IMR-90 (cell line): Measurements from ENCODE around the gene GCNT2. TPM values are rescaled to one million over a fixed set of nuclear protein-coding genes. Genes with fewer than 3 reads are reported as not detected.
"Not testable (repeated sequence)": the region's sequence is repeated elsewhere in the genome, so short reads cannot be mapped to it uniquely, and the experiment has no call there.

Experiments
- ATAC-seq: fragments of 200-7000 bp; cut with Tn5 transposase; 2 replicates; pipeline ENCODE4 v1.9.1; 2020; ENCODE audit warnings: low read depth, mild to moderate bottlenecking, moderate library complexity
- BruUV-seq: library from RNA; stranded (reverse); fragments of 400-500 nt; replicated peaks from 2 replicates; lab custom pipeline; 2021; lab: Mats Ljungman, UMichigan
- CTCF ChIA-PET: fragments of 300-600 bp; formaldehyde crosslinking; extraction: SDS; loops from one replicate; lab custom pipeline; 2021; ENCODE audit warnings: antibody characterized with exemption; lab: Yijun Ruan, JAX
- POLR2A ChIA-PET: fragments of 300-600 bp; sonication (Branson Sonifier 250); formaldehyde crosslinking; loops from one replicate; lab custom pipeline; 2022; ENCODE audit warnings: antibody characterized with exemption; ENCODE audit not compliant: unreplicated experiment; lab: Charles Lee
- DNase-seq: peaks from one replicate; pipeline ENCODE4 v3.0.0; 2013
- H2AFZ ChIP-seq: replicated peaks from 2 replicates; pipeline ENCODE3; 2013; ENCODE audit warnings: low read length, mild to moderate bottlenecking; ENCODE audit not compliant: poor library complexity
- H2AK5ac ChIP-seq: 2 replicates; pipeline ENCODE4 v1.6.1; 2013; ENCODE audit warnings: low read depth, low read length, inconsistent platforms
- H2AK9ac ChIP-seq: replicated peaks from 2 replicates; pipeline ENCODE3; 2013; ENCODE audit warnings: mild to moderate bottlenecking, low read depth, low read length, moderate library complexity; ENCODE audit not compliant: poor library complexity
- H2BK120ac ChIP-seq: 2 replicates; pipeline ENCODE4 v1.6.1; 2013; ENCODE audit warnings: low read depth, low read length, inconsistent platforms
- H2BK15ac ChIP-seq: 3 replicates; pipeline ENCODE4 v1.6.1; 2013; ENCODE audit warnings: low read depth, low read length, inconsistent platforms
- H2BK20ac ChIP-seq: 2 replicates; pipeline ENCODE4 v1.6.1; 2013; ENCODE audit warnings: low read depth, mild to moderate bottlenecking, inconsistent platforms, low read length, moderate library complexity
- H2BK5ac ChIP-seq: 2 replicates; pipeline ENCODE4 v1.6.1; 2013; ENCODE audit warnings: mild to moderate bottlenecking, low read depth, low read length, inconsistent platforms; ENCODE audit not compliant: poor library complexity, severe bottlenecking
- H3K14ac ChIP-seq: replicated peaks from 2 replicates; pipeline ENCODE4 v1.6.1; 2013; ENCODE audit warnings: low read depth, low read length, inconsistent platforms
- H3K18ac ChIP-seq: 2 replicates; pipeline ENCODE4 v1.6.1; 2013; ENCODE audit warnings: low read depth, low read length, control low read depth
- H3K23ac ChIP-seq: 2 replicates; pipeline ENCODE4 v1.6.1; 2013; ENCODE audit warnings: low read depth, low read length, inconsistent platforms
- H3K27ac ChIP-seq: 2 replicates; pipeline ENCODE4 v1.5.1; 2013; ENCODE audit warnings: mild to moderate bottlenecking, control low read depth, low read length; ENCODE audit not compliant: insufficient read depth
- H3K27me3 ChIP-seq: 2 replicates; pipeline ENCODE4 v1.6.1; 2013; ENCODE audit warnings: low read length; ENCODE audit not compliant: control insufficient read depth, insufficient read depth
- H3K36me3 ChIP-seq: 2 replicates; pipeline ENCODE4 v1.6.1; 2013; ENCODE audit warnings: low read length, mixed read lengths; ENCODE audit not compliant: control insufficient read depth, insufficient read depth
- H3K4ac ChIP-seq: 2 replicates; pipeline ENCODE4 v1.6.1; 2013; ENCODE audit warnings: low read depth, low read length, inconsistent platforms
- H3K4me1 ChIP-seq: 2 replicates; pipeline ENCODE4 v1.6.1; 2013; ENCODE audit warnings: low read length, mixed read lengths; ENCODE audit not compliant: control insufficient read depth, insufficient read depth
- H3K4me2 ChIP-seq: 2 replicates; pipeline ENCODE4 v1.6.1; 2013; ENCODE audit warnings: low read depth, mild to moderate bottlenecking, control low read depth, low read length, moderate library complexity
- H3K4me3 ChIP-seq: 2 replicates; pipeline ENCODE4 v1.5.1; 2013; ENCODE audit warnings: low read depth, mild to moderate bottlenecking, control low read depth, low read length, moderate library complexity; ENCODE audit not compliant: insufficient read depth
- H3K56ac ChIP-seq: 2 replicates; pipeline ENCODE4 v1.6.1; 2013; ENCODE audit warnings: low read length, inconsistent platforms; ENCODE audit not compliant: insufficient read depth; ENCODE audit errors: extremely low read depth
- H3K79me1 ChIP-seq, 2 experiments: 2 replicates each; pipeline ENCODE4 v1.6.1; 2013; ENCODE audit warnings: low read length in 2 of 2, inconsistent platforms in 1 of 2, low read depth in 1 of 2
- H3K9ac ChIP-seq: 2 replicates; pipeline ENCODE4 v1.6.1; 2013; ENCODE audit warnings: low read depth, low read length, control low read depth
- H3K9me1 ChIP-seq: 2 replicates; pipeline ENCODE4 v1.6.1; 2013; ENCODE audit warnings: low read length, inconsistent platforms; ENCODE audit not compliant: insufficient read depth
- H3K9me3 ChIP-seq: 2 replicates; pipeline ENCODE4 v1.6.1; 2013; ENCODE audit warnings: low read length; ENCODE audit not compliant: control insufficient read depth, insufficient read depth
- H4K20me1 ChIP-seq: 2 replicates; pipeline ENCODE4 v1.6.1; 2013; ENCODE audit warnings: low read length, inconsistent platforms; ENCODE audit not compliant: insufficient read depth
- H4K5ac ChIP-seq: 2 replicates; pipeline ENCODE4 v1.6.1; 2013; ENCODE audit warnings: mild to moderate bottlenecking, low read depth, low read length, control low read depth
- H4K8ac ChIP-seq, 2 experiments: 2 replicates each; pipeline ENCODE4 v1.6.1; 2013; ENCODE audit warnings: low read depth in 2 of 2, low read length in 2 of 2, control low read depth in 1 of 2, inconsistent platforms in 1 of 2
- H4K91ac ChIP-seq: 2 replicates; pipeline ENCODE4 v1.6.1; 2013; ENCODE audit warnings: low read depth, low read length, inconsistent platforms; ENCODE audit not compliant: insufficient read depth
- WGBS, 2 experiments: methylation state at CpG; one replicate each; pipeline versions ENCODE4 v1.1.5 to v1.1.7; 2013; ENCODE audit warnings: missing lambda C conversion rate in 2 of 2; ENCODE audit not compliant: insufficient read length in 1 of 2; ENCODE audit errors: extremely low coverage in 2 of 2; 5-methylcytosine and 5-hydroxymethylcytosine counted together
- dilution Hi-C: fragments of 300-500 bp; cut with HindIII; formaldehyde crosslinking; loops from one replicate; pipeline ENCODE4 v1.14.3; 2018; ENCODE audit warnings: low sequenced_read_pairs; ENCODE audit not compliant: unreplicated experiment
- in situ Hi-C: fragments of 300-500 bp; cut with MboI; formaldehyde crosslinking; loops from 3 replicates; pipeline ENCODE4 v1.14.3; 2019; ENCODE audit warnings: low sequenced_read_pairs, inconsistent platforms, mixed read lengths
- intact Hi-C: fragments of 100-400 bp; cut with micrococcal nuclease; formaldehyde crosslinking; loops from 2 replicates; pipeline ENCODE4 v1.10.0; 2022
- polyA plus RNA-seq, 3 experiments: library from polyadenylated mRNA; depleted of rRNA; stranded (reverse); fragments of >200 nt; gene quantifications; 2 replicates each; pipeline ENCODE4 v1.2.3, GENCODE V29; 2012; ENCODE audit warnings: low replicate concordance in 1 of 3
- total RNA-seq: library from RNA; depleted of rRNA; stranded (reverse); fragments of >200 nt; gene quantifications from 2 replicates; pipeline ENCODE4 v1.2.3, GENCODE V29; 2012

Gene GCNT2
- total and polyA plus RNA-seq, 2 of the 4 experiments (the other 2 are of a cell fraction), result 0.34 to 0.90 TPM

GRCh38 chr6:10491905-10492304, 29.2 kb upstream of the GCNT2 start:
- POLR2A ChIA-PET, ATAC-seq, H2BK15ac ChIP-seq, intact Hi-C loops, H3K9ac ChIP-seq, BruUV-seq, H2AK9ac ChIP-seq, H2BK120ac ChIP-seq, H3K14ac ChIP-seq, H3K79me1 ChIP-seq, H3K4ac ChIP-seq, H4K91ac ChIP-seq, H4K8ac ChIP-seq, H2BK5ac ChIP-seq, H3K4me2 ChIP-seq, H3K4me3 ChIP-seq, H2BK20ac ChIP-seq, H4K5ac ChIP-seq, H3K27ac ChIP-seq, H3K23ac ChIP-seq, H2AFZ ChIP-seq, H2AK5ac ChIP-seq, H3K36me3 ChIP-seq, DNase-seq, H3K56ac ChIP-seq, H3K9me1 ChIP-seq, H3K18ac ChIP-seq, H3K27me3 ChIP-seq, H3K4me1 ChIP-seq, dilution Hi-C loops, H4K20me1 ChIP-seq, H3K9me3 ChIP-seq: not testable (repeated sequence)
- WGBS, 2 experiments, result no CpG with 5 or more reads among the region's 3 CpGs
- CTCF ChIA-PET, result interaction anchor here (0.6 kb wide), 2 partner anchors 309 to 369 kb away, joined by 3 read pairs; no protein-coding TSS in a partner anchor
- in situ Hi-C loops, result loop anchor here (25.0 kb wide), 2 partner anchors 570 to 1070 kb away; no protein-coding TSS in a partner anchor
